IMR-90 (cell line): ENCODE data around the gene RPL12. TPM values are rescaled to one million over a fixed set of nuclear protein-coding genes. Genes with fewer than 3 reads are reported as not detected.

ENCODE experiments used
- ATAC-seq: fragments of 200-7000 bp; cut with Tn5 transposase; 2 replicates; pipeline ENCODE4 v1.9.1; 2020; ENCODE audit warnings: low read depth, mild to moderate bottlenecking, moderate library complexity
- BruUV-seq: library from RNA; stranded (reverse); fragments of 400-500 nt; replicated peaks from 2 replicates; lab custom pipeline; 2021; lab: Mats Ljungman, UMichigan
- CTCF ChIA-PET: fragments of 300-600 bp; formaldehyde crosslinking; extraction: SDS; loops from one replicate; lab custom pipeline; 2021; ENCODE audit warnings: antibody characterized with exemption; lab: Yijun Ruan, JAX
- POLR2A ChIA-PET: fragments of 300-600 bp; sonication (Branson Sonifier 250); formaldehyde crosslinking; loops from one replicate; lab custom pipeline; 2022; ENCODE audit warnings: antibody characterized with exemption; ENCODE audit not compliant: unreplicated experiment; lab: Charles Lee
- DNase-seq: peaks from one replicate; pipeline ENCODE4 v3.0.0; 2013
- H2AFZ ChIP-seq: replicated peaks from 2 replicates; pipeline ENCODE3; 2013; ENCODE audit warnings: low read length, mild to moderate bottlenecking; ENCODE audit not compliant: poor library complexity
- H2AK5ac ChIP-seq: 2 replicates; pipeline ENCODE4 v1.6.1; 2013; ENCODE audit warnings: low read depth, low read length, inconsistent platforms
- H2AK9ac ChIP-seq: replicated peaks from 2 replicates; pipeline ENCODE3; 2013; ENCODE audit warnings: mild to moderate bottlenecking, low read depth, low read length, moderate library complexity; ENCODE audit not compliant: poor library complexity
- H2BK120ac ChIP-seq: 2 replicates; pipeline ENCODE4 v1.6.1; 2013; ENCODE audit warnings: low read depth, low read length, inconsistent platforms
- H2BK15ac ChIP-seq: 3 replicates; pipeline ENCODE4 v1.6.1; 2013; ENCODE audit warnings: low read depth, low read length, inconsistent platforms
- H2BK20ac ChIP-seq: 2 replicates; pipeline ENCODE4 v1.6.1; 2013; ENCODE audit warnings: low read depth, mild to moderate bottlenecking, inconsistent platforms, low read length, moderate library complexity
- H2BK5ac ChIP-seq: 2 replicates; pipeline ENCODE4 v1.6.1; 2013; ENCODE audit warnings: mild to moderate bottlenecking, low read depth, low read length, inconsistent platforms; ENCODE audit not compliant: poor library complexity, severe bottlenecking
- H3K14ac ChIP-seq: replicated peaks from 2 replicates; pipeline ENCODE4 v1.6.1; 2013; ENCODE audit warnings: low read depth, low read length, inconsistent platforms
- H3K18ac ChIP-seq: 2 replicates; pipeline ENCODE4 v1.6.1; 2013; ENCODE audit warnings: low read depth, low read length, control low read depth
- H3K23ac ChIP-seq: 2 replicates; pipeline ENCODE4 v1.6.1; 2013; ENCODE audit warnings: low read depth, low read length, inconsistent platforms
- H3K27ac ChIP-seq: 2 replicates; pipeline ENCODE4 v1.5.1; 2013; ENCODE audit warnings: mild to moderate bottlenecking, control low read depth, low read length; ENCODE audit not compliant: insufficient read depth
- H3K27me3 ChIP-seq: 2 replicates; pipeline ENCODE4 v1.6.1; 2013; ENCODE audit warnings: low read length; ENCODE audit not compliant: control insufficient read depth, insufficient read depth
- H3K36me3 ChIP-seq: 2 replicates; pipeline ENCODE4 v1.6.1; 2013; ENCODE audit warnings: low read length, mixed read lengths; ENCODE audit not compliant: control insufficient read depth, insufficient read depth
- H3K4ac ChIP-seq: 2 replicates; pipeline ENCODE4 v1.6.1; 2013; ENCODE audit warnings: low read depth, low read length, inconsistent platforms
- H3K4me1 ChIP-seq: 2 replicates; pipeline ENCODE4 v1.6.1; 2013; ENCODE audit warnings: low read length, mixed read lengths; ENCODE audit not compliant: control insufficient read depth, insufficient read depth
- H3K4me2 ChIP-seq: 2 replicates; pipeline ENCODE4 v1.6.1; 2013; ENCODE audit warnings: low read depth, mild to moderate bottlenecking, control low read depth, low read length, moderate library complexity
- H3K4me3 ChIP-seq: 2 replicates; pipeline ENCODE4 v1.5.1; 2013; ENCODE audit warnings: low read depth, mild to moderate bottlenecking, control low read depth, low read length, moderate library complexity; ENCODE audit not compliant: insufficient read depth
- H3K56ac ChIP-seq: 2 replicates; pipeline ENCODE4 v1.6.1; 2013; ENCODE audit warnings: low read length, inconsistent platforms; ENCODE audit not compliant: insufficient read depth; ENCODE audit errors: extremely low read depth
- H3K79me1 ChIP-seq, 2 experiments: 2 replicates each; pipeline ENCODE4 v1.6.1; 2013; ENCODE audit warnings: low read length in 2 of 2, inconsistent platforms in 1 of 2, low read depth in 1 of 2
- H3K9ac ChIP-seq: 2 replicates; pipeline ENCODE4 v1.6.1; 2013; ENCODE audit warnings: low read depth, low read length, control low read depth
- H3K9me1 ChIP-seq: 2 replicates; pipeline ENCODE4 v1.6.1; 2013; ENCODE audit warnings: low read length, inconsistent platforms; ENCODE audit not compliant: insufficient read depth
- H3K9me3 ChIP-seq: 2 replicates; pipeline ENCODE4 v1.6.1; 2013; ENCODE audit warnings: low read length; ENCODE audit not compliant: control insufficient read depth, insufficient read depth
- H4K20me1 ChIP-seq: 2 replicates; pipeline ENCODE4 v1.6.1; 2013; ENCODE audit warnings: low read length, inconsistent platforms; ENCODE audit not compliant: insufficient read depth
- H4K5ac ChIP-seq: 2 replicates; pipeline ENCODE4 v1.6.1; 2013; ENCODE audit warnings: mild to moderate bottlenecking, low read depth, low read length, control low read depth
- H4K8ac ChIP-seq, 2 experiments: 2 replicates each; pipeline ENCODE4 v1.6.1; 2013; ENCODE audit warnings: low read depth in 2 of 2, low read length in 2 of 2, control low read depth in 1 of 2, inconsistent platforms in 1 of 2
- H4K91ac ChIP-seq: 2 replicates; pipeline ENCODE4 v1.6.1; 2013; ENCODE audit warnings: low read depth, low read length, inconsistent platforms; ENCODE audit not compliant: insufficient read depth
- BHLHE40 ChIP-seq: fragments of 150-350 bp; IDR thresholded peaks from 2 replicates; pipeline ENCODE4 v1.6.1; 2016; ENCODE audit warnings: mild to moderate bottlenecking, low read depth, low read length
- CHD1 ChIP-seq: IDR thresholded peaks from 2 replicates; pipeline ENCODE4 v1.6.1; 2012; ENCODE audit warnings: low read depth, low read length, improper control_type of control experiment
- CTCF ChIP-seq: conservative IDR thresholded peaks from 2 replicates; pipeline ENCODE4 v1.5.1; 2012; ENCODE audit warnings: mild to moderate bottlenecking, low read depth, low read length, improper control_type of control experiment
- MAFK ChIP-seq: IDR thresholded peaks from 2 replicates; pipeline ENCODE4 v1.6.1; 2012; ENCODE audit warnings: low read depth, low read length, improper control_type of control experiment
- MAZ ChIP-seq: IDR thresholded peaks from 2 replicates; pipeline ENCODE4 v1.6.1; 2012; ENCODE audit warnings: low read depth, mild to moderate bottlenecking, low read length, improper control_type of control experiment, moderate library complexity, borderline replicate concordance
- MXI1 ChIP-seq: IDR thresholded peaks from 2 replicates; pipeline ENCODE4 v1.6.1; 2012; ENCODE audit warnings: low read depth, mild to moderate bottlenecking, low read length, moderate library complexity, borderline replicate concordance
- SMC3 ChIP-seq: fragments of 150-350 bp; IDR thresholded peaks from 2 replicates; pipeline ENCODE4 v1.6.1; 2016; ENCODE audit warnings: low read depth, mild to moderate bottlenecking, antibody characterized with exemption, low read length, moderate library complexity
- WGBS, 2 experiments: methylation state at CpG; one replicate each; pipeline versions ENCODE4 v1.1.5 to v1.1.7; 2013; ENCODE audit warnings: missing lambda C conversion rate in 2 of 2; ENCODE audit not compliant: insufficient read length in 1 of 2; ENCODE audit errors: extremely low coverage in 2 of 2; 5-methylcytosine and 5-hydroxymethylcytosine counted together
- dilution Hi-C: fragments of 300-500 bp; cut with HindIII; formaldehyde crosslinking; loops from one replicate; pipeline ENCODE4 v1.14.3; 2018; ENCODE audit warnings: low sequenced_read_pairs; ENCODE audit not compliant: unreplicated experiment
- in situ Hi-C: fragments of 300-500 bp; cut with MboI; formaldehyde crosslinking; loops from 3 replicates; pipeline ENCODE4 v1.14.3; 2019; ENCODE audit warnings: low sequenced_read_pairs, inconsistent platforms, mixed read lengths
- intact Hi-C: fragments of 100-400 bp; cut with micrococcal nuclease; formaldehyde crosslinking; loops from 2 replicates; pipeline ENCODE4 v1.10.0; 2022
- polyA plus RNA-seq, 3 experiments: library from polyadenylated mRNA; depleted of rRNA; stranded (reverse); fragments of >200 nt; gene quantifications; 2 replicates each; pipeline ENCODE4 v1.2.3, GENCODE V29; 2012; ENCODE audit warnings: low replicate concordance in 1 of 3
- total RNA-seq: library from RNA; depleted of rRNA; stranded (reverse); fragments of >200 nt; gene quantifications from 2 replicates; pipeline ENCODE4 v1.2.3, GENCODE V29; 2012

RPL12 gene
- total and polyA plus RNA-seq, 2 of the 4 experiments (the other 2 are of a cell fraction) = 1,864 to 2,379 TPM

- H2AK9ac ChIP-seq = no peak overlapping the region
- no peak overlapping the region for H3K56ac ChIP-seq
- no peak overlapping the region for H2BK15ac ChIP-seq
- POLR2A ChIA-PET = no interaction called here
- H2BK120ac ChIP-seq = no peak overlapping the region
- no peak overlapping the region for H3K9ac ChIP-seq
- H4K20me1 ChIP-seq = peaks cover 6% of the 10 kb centered on the region; the same call in 1 of the 2 replicates
- no peak overlapping the region for H3K23ac ChIP-seq
- no peaks in the 10 kb centered on the region for H3K27me3 ChIP-seq
- H2AK5ac ChIP-seq = no peak overlapping the region
- H4K5ac ChIP-seq = no peak overlapping the region
- H3K9me3 ChIP-seq = no peaks in the 10 kb centered on the region
- ATAC-seq (no peak), DNase-seq (no peak)
- WGBS, 2 experiments = 81% methylated on average over 9 of the region's 18 CpGs; no CpG with 5 or more reads in 1 of the 2 experiments
- H3K4me1 ChIP-seq = peaks cover 2% of the 10 kb centered on the region; the same call in 1 of the 2 replicates
- H3K9me1 ChIP-seq = peaks cover 5% of the 10 kb centered on the region; the same call in 1 of the 2 replicates
- dilution Hi-C loops = no loop called here
- peaks cover 0 to 13% of the 10 kb centered on the region in 2 experiments; a peak in 2 of 4 replicates for H3K79me1 ChIP-seq
- H2BK5ac ChIP-seq = no peak overlapping the region
- intact Hi-C loops = no loop called here
- no peak overlapping the region for H3K4me3 ChIP-seq
- no peak overlapping the region for H3K4me2 ChIP-seq
- in situ Hi-C loops = no loop called here
- BruUV-seq = no TSS peak
- no peak overlapping the region for H2BK20ac ChIP-seq
- H4K8ac ChIP-seq = no peak overlapping the region
- H3K18ac ChIP-seq = no peak overlapping the region
- no peak overlapping the region for H3K4ac ChIP-seq
- H3K27ac ChIP-seq = no peak overlapping the region
- H4K91ac ChIP-seq = no peak overlapping the region
- CTCF ChIA-PET = interaction anchor here (0.9 kb wide), 1 partner anchor 42 kb away, joined by 3 read pairs; no protein-coding TSS in a partner anchor
- no peak overlapping the region for H3K14ac ChIP-seq
- H2AFZ ChIP-seq = no peak overlapping the region
- TF ChIP-seq MAZ (no peak), SMC3 (no peak), BHLHE40 (no peak), CTCF (no peak), CHD1 (no peak), MAFK (peak; percentile 85), MXI1 (no peak)
- H3K36me3 ChIP-seq = peaks cover 7% of the 10 kb centered on the region; the same call in 1 of the 2 replicates
Measured at GRCh38 chr9:127402401-127403090, 48.7 kb downstream of the RPL12 start.
